ENCODE data around the gene FLOT1.

The FLOT1 gene

GRCh38 chr6:30678964-30679726 is 63.3 kb downstream of the FLOT1 start:
- peak; percentile 61 to 75 for DNase-seq
